B cell (primary cell): ENCODE results near the gene KATNB1. TPM values are rescaled to one million over a fixed set of nuclear protein-coding genes. Genes with fewer than 3 reads are reported as not detected.

Experiments used
- ATAC-seq: fragments of 200-7000 bp; cut with Tn5 transposase; one replicate; pipeline ENCODE4 v1.10.0; 2021; ENCODE audit warnings: low read depth, mild to moderate bottlenecking, moderate number of reproducible peaks, moderate library complexity
- CTCF ChIA-PET: fragments of 350-600 bp; sonication (Branson Sonifier 250); formaldehyde crosslinking; loops from one replicate; lab custom pipeline; 2021; ENCODE audit warnings: antibody characterized with exemption, inconsistent platforms; lab: Charles Lee
- POLR2A ChIA-PET: fragments of 350-600 bp; sonication (Branson Sonifier 250); formaldehyde crosslinking; loops from one replicate; lab custom pipeline; 2021; ENCODE audit warnings: antibody characterized with exemption; lab: Charles Lee
- DNase-seq: peaks from one replicate; pipeline ENCODE4 v3.0.0; 2013
- H2AFZ ChIP-seq: 2 replicates; pipeline ENCODE4 v1.6.1; 2012; ENCODE audit warnings: mild to moderate bottlenecking, low read depth, low read length; ENCODE audit not compliant: insufficient read depth, poor library complexity, severe bottlenecking
- H3K27ac ChIP-seq, 2 donors: 1 replicate in 1 of 2; 2 replicates in 1 of 2; pipeline ENCODE4 v1.5.1; 2012 to 2013; ENCODE audit warnings: low read length in 2 of 2, mild to moderate bottlenecking in 2 of 2, moderate library complexity in 1 of 2
- H3K27me3 ChIP-seq, 4 experiments: fragments of 200-600 bp in 1 of 4; sonication (generic) in 1 of 4; replicated peaks in 1 of 4; 1 replicate in 2 of 4; 2 replicates in 2 of 4; pipeline versions ENCODE4 v1.6.1 to v1.7.0; 2013 to 2016; ENCODE audit warnings: low read length in 3 of 4, mild to moderate bottlenecking in 2 of 4, mixed read lengths in 1 of 4, moderate library complexity in 1 of 4; ENCODE audit not compliant: insufficient read depth in 4 of 4, control insufficient read depth in 3 of 4; ENCODE audit errors: control extremely low read depth in 1 of 4
- H3K36me3 ChIP-seq, 2 experiments: replicated peaks in 1 of 2; 1 replicate in 1 of 2; 2 replicates in 1 of 2; pipeline versions ENCODE4 v1.6.1 to v1.7.1; 2013; ENCODE audit warnings: low read length in 1 of 2; ENCODE audit not compliant: insufficient read depth in 2 of 2, control insufficient read depth in 1 of 2; ENCODE audit errors: control extremely low read depth in 1 of 2, extremely low read depth in 1 of 2
- H3K4me1 ChIP-seq, 2 donors: fragments of 200-600 bp in 1 of 2; sonication (generic) in 1 of 2; 1 replicate in 1 of 2; 2 replicates in 1 of 2; pipeline versions ENCODE4 v1.5.1 to v1.6.1; 2013 to 2017; ENCODE audit warnings: low read length in 2 of 2; ENCODE audit not compliant: control insufficient read depth in 2 of 2, insufficient read depth in 2 of 2
- H3K4me2 ChIP-seq: replicated peaks from 2 replicates; pipeline ENCODE3; 2012; ENCODE audit warnings: mild to moderate bottlenecking, low read depth, low read length; ENCODE audit not compliant: poor library complexity, severe bottlenecking
- H3K4me3 ChIP-seq, 5 experiments: fragments of 200-600 bp in 1 of 5; sonication (generic) in 1 of 5; 1 replicate in 3 of 5; 2 replicates in 2 of 5; pipeline versions ENCODE4 v1.5.1 to v1.7.0; 2011 to 2016; ENCODE audit warnings: low read length in 4 of 5, mild to moderate bottlenecking in 4 of 5, low read depth in 2 of 5, control low read depth in 1 of 5, moderate library complexity in 1 of 5; ENCODE audit not compliant: insufficient read depth in 1 of 5; ENCODE audit errors: control extremely low read depth in 1 of 5, extremely low read depth in 1 of 5
- H3K79me2 ChIP-seq: fragments of 200-600 bp; sonication (generic); one replicate; pipeline ENCODE4 v1.6.0; 2016; ENCODE audit warnings: low read length; ENCODE audit not compliant: control insufficient read depth, insufficient read depth
- H3K9ac ChIP-seq: fragments of 200-600 bp; sonication (generic); 2 replicates; pipeline ENCODE4 v1.6.1; 2017; ENCODE audit warnings: mild to moderate bottlenecking, low read length, moderate library complexity
- H3K9me3 ChIP-seq, 3 donors: one replicate each; pipeline versions ENCODE4 v1.6.1 to v1.7.1; 2013; ENCODE audit warnings: low read length in 2 of 3; ENCODE audit not compliant: control insufficient read depth in 2 of 3, insufficient read depth in 1 of 3; ENCODE audit errors: control extremely low read depth in 1 of 3
- H4K20me1 ChIP-seq: 2 replicates; pipeline ENCODE4 v1.6.0; 2012; ENCODE audit warnings: mild to moderate bottlenecking, low read length; ENCODE audit not compliant: insufficient read depth, control insufficient read depth, poor library complexity, severe bottlenecking
- H3K27ac Mint-ChIP-seq: one replicate; pipeline ENCODE4 v1.8.0; 2021; ENCODE audit warnings: mixed read lengths
- H3K27me3 Mint-ChIP-seq: one replicate; pipeline ENCODE4 v1.8.0; 2021; ENCODE audit warnings: mixed read lengths
- H3K4me1 Mint-ChIP-seq: one replicate; pipeline ENCODE4 v1.8.0; 2021; ENCODE audit warnings: mixed read lengths
- H3K4me3 Mint-ChIP-seq: one replicate; pipeline ENCODE4 v1.8.0; 2021; ENCODE audit warnings: mixed read lengths
- H3K9me3 Mint-ChIP-seq: one replicate; pipeline ENCODE4 v1.8.0; 2022; ENCODE audit warnings: mixed read lengths; ENCODE audit not compliant: insufficient read depth
- CTCF ChIP-seq: fragments of 200-600 bp; IDR thresholded peaks from one replicate; pipeline ENCODE4 v1.8.0; 2022; ENCODE audit warnings: antibody characterized with exemption, mild to moderate bottlenecking
- EZH2 ChIP-seq: IDR thresholded peaks from 2 replicates; pipeline ENCODE4 v1.6.1; 2012; ENCODE audit warnings: borderline replicate concordance, low read depth, mild to moderate bottlenecking, moderate library complexity, low read length; ENCODE audit not compliant: insufficient read depth, poor library complexity, severe bottlenecking
- WGBS: methylation state at CpG from one replicate; pipeline ENCODE4 v1.1.5; 2013; ENCODE audit warnings: missing lambda C conversion rate; ENCODE audit not compliant: insufficient coverage; 5-methylcytosine and 5-hydroxymethylcytosine counted together
- intact Hi-C: fragments of 100-400 bp; cut with micrococcal nuclease; formaldehyde crosslinking; loops from one replicate; pipeline ENCODE4 v1.10.0; 2022
- polyA plus RNA-seq: library from polyadenylated mRNA; depleted of rRNA; stranded (reverse); fragments of >200 nt; gene quantifications from 2 replicates; pipeline ENCODE4 v1.2.3, GENCODE V29; 2012
- total RNA-seq, 2 donors: library from RNA; stranded (reverse); fragments of 120-200 nt in 1 of 2; gene quantifications; 1 replicate in 1 of 2; 2 replicates in 1 of 2; pipeline versions ENCODE4 v1.2.3 to v1.2.4, GENCODE V29; 2013 to 2022

Gene KATNB1
- total and polyA plus RNA-seq, 2 donors (not counting 1 experiment from before 2014, with no cell fraction given): 20.3 to 29.0 TPM

GRCh38 chr16:57750796-57751538 lies 15.4 kb downstream of the KATNB1 start:
- no peaks in the 10 kb centered on the region for H3K9me3 ChIP-seq
- TF ChIP-seq CTCF: no peak
- TF ChIP-seq EZH2: no peak
- ChIA-PET CTCF (no interaction called here), POLR2A (no interaction called here)
- H3K4me3 ChIP-seq: no peak overlapping the region
- no peaks in the 10 kb centered on the region for H3K79me2 ChIP-seq
- 97% methylated on average over 24 of the region's 24 CpGs for WGBS
- Mint-ChIP-seq H3K4me1 (no peaks in the 10 kb centered on the region), H3K27me3 (no peaks in the 10 kb centered on the region), H3K9me3 (no peaks in the 10 kb centered on the region), H3K4me3 (no peak overlapping the region), H3K27ac (no peak overlapping the region)
- H3K36me3 ChIP-seq: peaks cover 0 to 3% of the 10 kb centered on the region in 2 experiments
- ATAC-seq (no peak), DNase-seq (no peak)
- H3K4me1 ChIP-seq: no peaks in the 10 kb centered on the region
- no peak overlapping the region for H3K4me2 ChIP-seq
- no peak overlapping the region for H3K27ac ChIP-seq
- H3K27me3 ChIP-seq: no peaks in the 10 kb centered on the region
- no peak overlapping the region for H3K9ac ChIP-seq
- intact Hi-C loops: no loop called here
- H2AFZ ChIP-seq: no peak overlapping the region
- H4K20me1 ChIP-seq: no peaks in the 10 kb centered on the region

GRCh38 chr16:57751539-57752202 lies 16.1 kb downstream of the KATNB1 start:
- ATAC-seq: no peak
- H3K9me3 Mint-ChIP-seq: no peaks in the 10 kb centered on the region
- POLR2A ChIA-PET: no interaction called here

More at GRCh38 chr16:57751539-57752202, 16.1 kb downstream of the KATNB1 start:
- Mint-ChIP-seq H3K27ac (no peak overlapping the region), H3K4me3 (no peak overlapping the region), H3K4me1 (no peaks in the 10 kb centered on the region), H3K27me3 (no peaks in the 10 kb centered on the region)
- Histone ChIP-seq H3K36me3 (peaks cover 0 to 3% of the 10 kb centered on the region in 2 experiments), H3K27me3 (no peaks in the 10 kb centered on the region), H3K4me1 (no peaks in the 10 kb centered on the region), H2AFZ (no peak overlapping the region), H3K27ac (no peak overlapping the region), H3K9ac (no peak overlapping the region), H4K20me1 (no peaks in the 10 kb centered on the region), H3K4me3 (no peak overlapping the region), H3K79me2 (no peaks in the 10 kb centered on the region), H3K9me3 (no peaks in the 10 kb centered on the region), H3K4me2 (no peak overlapping the region)
- 98% methylated on average over 26 of the region's 26 CpGs for WGBS
- intact Hi-C loops: no loop called here
- DNase-seq: no peak
- TF ChIP-seq EZH2: no peak
- TF ChIP-seq CTCF: no peak
- CTCF ChIA-PET: no interaction called here
